GM18526 (cell line): Measurements from ENCODE around the gene PTCD1.

Experiments used
- POLR2A ChIP-seq: IDR thresholded peaks from 3 replicates; pipeline ENCODE4 v1.6.1; 2011; ENCODE audit not compliant: insufficient read length; ENCODE audit errors: extremely low read depth

The PTCD1 gene

DNA sequence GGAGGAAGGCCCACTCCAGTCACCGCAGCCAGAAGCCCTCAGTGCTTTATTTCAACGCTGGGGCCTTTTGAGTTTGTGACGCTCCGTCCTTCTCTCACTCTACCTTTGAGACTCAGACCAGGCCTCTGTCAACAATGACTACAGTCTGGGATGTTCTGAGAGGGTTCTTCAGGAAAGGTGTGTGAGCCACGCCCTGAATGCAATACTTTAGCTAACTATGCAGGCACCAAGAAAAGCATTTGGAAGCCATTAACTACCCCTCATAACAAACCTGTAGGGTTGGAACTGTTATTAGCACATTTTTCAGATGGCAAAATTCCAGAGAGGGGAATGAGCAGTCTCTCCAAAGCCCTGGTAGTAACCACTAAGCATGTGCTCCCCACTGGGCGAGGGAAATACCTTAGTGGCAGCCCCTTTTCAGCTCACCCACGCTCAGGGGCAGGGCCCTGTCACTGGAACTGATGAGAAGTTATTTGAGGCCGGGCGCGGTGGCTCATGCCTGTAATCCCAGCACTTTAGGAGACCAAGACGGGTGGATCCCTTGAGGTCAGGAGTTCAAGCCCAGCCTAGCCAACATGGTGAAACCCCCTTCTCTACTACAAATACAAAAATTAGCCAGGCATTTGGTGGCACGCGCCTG lies 69.7 kb downstream of the PTCD1 start:
- no peak for TF ChIP-seq POLR2A
